Activated CD8-positive, alpha-beta memory T cell treated with anti-CD3 and anti-CD28 coated beads for 4 hours (primary cell): ENCODE results near the gene PGM2L1.
"Not testable (repeated sequence)": the region's sequence is repeated elsewhere in the genome, so short reads cannot be mapped to it uniquely, and the experiment has no call there.

Source experiments
- DNase-seq, 2 donors: peaks; one replicate each; pipeline ENCODE4 v3.0.0-alpha.2; 2020; ENCODE audit warnings: low read depth in 2 of 2

PGM2L1 gene

GRCh38 chr11:74338963-74339362 is 59.3 kb downstream of the PGM2L1 start:
- no peak for DNase-seq

GRCh38 chr11:74333193-74333592 is 65.0 kb downstream of the PGM2L1 start:
- no peak for DNase-seq

GRCh38 chr11:74332291-74332690 is 65.9 kb downstream of the PGM2L1 start:
- DNase-seq, result no peak

- DNase-seq, result not testable (repeated sequence)
Observed at GRCh38 chr11:74331000-74331399, 67.2 kb downstream of the PGM2L1 start.

- no peak for DNase-seq
Observed at GRCh38 chr11:74330075-74330858, 68.0 kb downstream of the PGM2L1 start.

- no peak for DNase-seq
Observed at GRCh38 chr11:74327076-74327475, 71.2 kb downstream of the PGM2L1 start.

GRCh38 chr11:74326665-74327064 is 71.6 kb downstream of the PGM2L1 start:
- DNase-seq, result no peak

- DNase-seq, result no peak
Observed at GRCh38 chr11:74325649-74326645, 72.3 kb downstream of the PGM2L1 start.

GRCh38 chr11:74322667-74323066 is 75.6 kb downstream of the PGM2L1 start:
- no peak for DNase-seq

- no peak for DNase-seq
Observed at GRCh38 chr11:74321487-74322188, 76.6 kb downstream of the PGM2L1 start.

- DNase-seq, result no peak
Observed at GRCh38 chr11:74320538-74320937, 77.7 kb downstream of the PGM2L1 start.

GRCh38 chr11:74319139-74319816 is 79.0 kb downstream of the PGM2L1 start:
- no peak for DNase-seq

GRCh38 chr11:74318241-74318932 is 79.8 kb downstream of the PGM2L1 start:
- no peak for DNase-seq

- no peak for DNase-seq
Observed at GRCh38 chr11:74316772-74317505, 81.3 kb downstream of the PGM2L1 start.

- DNase-seq, result no peak
Observed at GRCh38 chr11:74312326-74312725, 85.9 kb downstream of the PGM2L1 start.

- DNase-seq, result no peak
Observed at GRCh38 chr11:74311352-74311926, 86.8 kb downstream of the PGM2L1 start, which contains the start of gene P4HA3. Gene P4HA3, minus strand, starts transcription at chr11:74311640. Its CDS starts 29 bp downstream, at chr11:74311611.

GRCh38 chr11:74310857-74311256 is 87.4 kb downstream of the PGM2L1 start:
- DNase-seq, result no peak

GRCh38 chr11:74307434-74307833 is 90.8 kb downstream of the PGM2L1 start:
- no peak for DNase-seq

GRCh38 chr11:74306435-74307175 is 91.6 kb downstream of the PGM2L1 start:
- no peak for DNase-seq
